GM19025 (cell line): ENCODE measurements around the gene HS6ST3.
"Not testable (repeated sequence)": the region's sequence is repeated elsewhere in the genome, so short reads cannot be mapped to it uniquely, and the experiment has no call there.

Experiments used
- ATAC-seq: cut with Tn5 transposase; IDR thresholded peaks from one replicate; pipeline ENCODE4 v1.9.1; 2021; ENCODE audit warnings: mild to moderate bottlenecking, low read depth, moderate library complexity; ENCODE audit not compliant: unreplicated experiment

HS6ST3 gene

GRCh38 chr13:96771486-96772367, 681.8 kb downstream of the HS6ST3 start:
- peak; percentile 63 for ATAC-seq

GRCh38 chr13:96772426-96772825, 682.5 kb downstream of the HS6ST3 start:
- no peak for ATAC-seq

- not testable (repeated sequence) for ATAC-seq
These were observed 688.4 kb downstream of the HS6ST3 start for GRCh38 chr13:96778302-96778701.

- ATAC-seq = no peak
These were observed 689.8 kb downstream of the HS6ST3 start for GRCh38 chr13:96779691-96780090.

GRCh38 chr13:96780105-96780504, 690.2 kb downstream of the HS6ST3 start:
- ATAC-seq = no peak

- ATAC-seq = no peak
These were observed 691.2 kb downstream of the HS6ST3 start for GRCh38 chr13:96781141-96781540.

- no peak for ATAC-seq
These were observed 692.3 kb downstream of the HS6ST3 start for GRCh38 chr13:96782186-96782585.

GRCh38 chr13:96783057-96783456, 693.1 kb downstream of the HS6ST3 start:
- ATAC-seq = no peak

GRCh38 chr13:96783511-96783910, 693.6 kb downstream of the HS6ST3 start:
- no peak for ATAC-seq

- ATAC-seq = no peak
These were observed 696.1 kb downstream of the HS6ST3 start for GRCh38 chr13:96785986-96786385.

GRCh38 chr13:96792188-96792587, 702.3 kb downstream of the HS6ST3 start:
- ATAC-seq = no peak

- no peak for ATAC-seq
These were observed 703.0 kb downstream of the HS6ST3 start for GRCh38 chr13:96792736-96793403.

GRCh38 chr13:96793404-96793755, 703.5 kb downstream of the HS6ST3 start:
- ATAC-seq = no peak

- no peak for ATAC-seq
These were observed 704.8 kb downstream of the HS6ST3 start for GRCh38 chr13:96794669-96795068.

- no peak for ATAC-seq
These were observed 705.8 kb downstream of the HS6ST3 start for GRCh38 chr13:96795670-96796069.

GRCh38 chr13:96796091-96796633, 706.3 kb downstream of the HS6ST3 start:
- no peak for ATAC-seq

- ATAC-seq = no peak
These were observed 707.2 kb downstream of the HS6ST3 start for GRCh38 chr13:96797136-96797535.

GRCh38 chr13:96803456-96804100, 713.7 kb downstream of the HS6ST3 start:
- ATAC-seq = no peak

- ATAC-seq = no peak
These were observed 714.3 kb downstream of the HS6ST3 start for GRCh38 chr13:96804174-96804573.

- ATAC-seq = no peak
These were observed 716.8 kb downstream of the HS6ST3 start for GRCh38 chr13:96806746-96807145.
